Dermis lymphatic vessel endothelial cell (primary cell): Measurements from ENCODE around the gene BMP5. TPM values are rescaled to one million over a fixed set of nuclear protein-coding genes. Genes with fewer than 3 reads are reported as not detected.

Source experiments
- total RNA-seq: library from RNA; depleted of rRNA; stranded (reverse); fragments of >200 nt; gene quantifications from 2 replicates; pipeline ENCODE4 v1.2.1, GENCODE V29; 2014

Gene BMP5
- total RNA-seq = not detected in 2 replicates

GRCh38 chr6:55875400-55875799, at the start of gene BMP5:
BMP5 (minus strand) TSS chr6:55875590; CDS start chr6:55874865, 725 bp downstream.

